HEK293 (cell line): Measurements from ENCODE around the gene NNAT.

Experiments used
- CTCF ChIA-PET: fragments of 350-600 bp; formaldehyde crosslinking; extraction: SDS; loops from one replicate; lab custom pipeline; 2021; ENCODE audit warnings: antibody characterized with exemption; lab: Yijun Ruan, JAX
- POLR2A ChIA-PET: fragments of 300-600 bp; formaldehyde crosslinking; extraction: SDS; loops from one replicate; lab custom pipeline; 2020; ENCODE audit warnings: antibody characterized with exemption, inconsistent platforms; lab: Yijun Ruan, JAX
- H3K27ac ChIP-seq: fragments of 200-500 bp; sonication (Bioruptor generic); 2 replicates; pipeline ENCODE4 v1.5.1; 2014; ENCODE audit warnings: low read depth, low read length, control low read depth, inconsistent platforms; ENCODE audit errors: extremely low read depth
- H3K36me3 ChIP-seq, 2 experiments: fragments of 200-500 bp in 1 of 2; sonication (Bioruptor generic) in 1 of 2; 1 replicate in 1 of 2; 2 replicates in 1 of 2; pipeline ENCODE4 v1.5.1; 2014 to 2017; ENCODE audit warnings: inconsistent platforms in 2 of 2, low read length in 2 of 2; ENCODE audit not compliant: control insufficient read depth in 2 of 2, insufficient read depth in 1 of 2
- H3K4me1 ChIP-seq: fragments of 200-500 bp; sonication (Bioruptor generic); 2 replicates; pipeline ENCODE4 v1.5.1; 2014; ENCODE audit warnings: mild to moderate bottlenecking, low read length, inconsistent platforms; ENCODE audit not compliant: control insufficient read depth, insufficient read depth
- H3K4me3 ChIP-seq: 2 replicates; pipeline ENCODE4 v1.5.1; 2011; ENCODE audit warnings: low read depth, mild to moderate bottlenecking, control low read depth, low read length, moderate library complexity
- H3K9me3 ChIP-seq: fragments of 200-500 bp; sonication (Bioruptor generic); 2 replicates; pipeline ENCODE4 v1.5.1; 2014; ENCODE audit warnings: low read depth, low read length, inconsistent platforms; ENCODE audit not compliant: control insufficient read depth, insufficient read depth
- CTCF ChIP-seq: fragments of 450-650 bp; formaldehyde crosslinking; IDR thresholded peaks from 2 replicates; pipeline ENCODE4 v1.5.1; 2016; ENCODE audit warnings: missing biosample characterization, missing genetic modification characterization
- GLIS1 ChIP-seq: fragments of 450-650 bp; formaldehyde crosslinking; IDR thresholded peaks from 2 replicates; pipeline ENCODE4 v1.5.1; 2016; ENCODE audit warnings: missing biosample characterization, missing genetic modification characterization
- IKZF3 ChIP-seq: fragments of 450-650 bp; IDR thresholded peaks from 2 replicates; pipeline ENCODE4 v1.5.0; 2018; ENCODE audit warnings: missing biosample characterization, mild to moderate bottlenecking, missing genetic modification characterization, moderate library complexity
- KLF7 ChIP-seq: fragments of 450-650 bp; formaldehyde crosslinking; IDR thresholded peaks from 2 replicates; pipeline ENCODE4 v1.5.1; 2016; ENCODE audit warnings: missing biosample characterization, missing genetic modification characterization, borderline replicate concordance
- PATZ1 ChIP-seq: fragments of 450-650 bp; formaldehyde crosslinking; IDR thresholded peaks from 2 replicates; pipeline ENCODE4 v1.5.1; 2016; ENCODE audit warnings: missing biosample characterization, missing genetic modification characterization
- SETDB1 ChIP-seq: IDR thresholded peaks from one replicate; pipeline ENCODE4 v1.6.1; 2017; ENCODE audit warnings: mild to moderate bottlenecking, low read length, moderate library complexity, mixed read lengths; ENCODE audit not compliant: insufficient read length
- TRIM28 ChIP-seq: IDR thresholded peaks from 2 replicates; pipeline ENCODE4 v1.6.1; 2011; ENCODE audit warnings: low read length, control low read depth, borderline replicate concordance
- WT1 ChIP-seq: fragments of 450-650 bp; formaldehyde crosslinking; IDR thresholded peaks from 2 replicates; pipeline ENCODE4 v1.5.1; 2016; ENCODE audit warnings: missing biosample characterization, missing genetic modification characterization
- ZBTB17 ChIP-seq: fragments of 450-650 bp; formaldehyde crosslinking; IDR thresholded peaks from 2 replicates; pipeline ENCODE4 v1.5.1; 2016; ENCODE audit warnings: missing biosample characterization, missing genetic modification characterization
- ZBTB48 ChIP-seq: fragments of 450-650 bp; formaldehyde crosslinking; IDR thresholded peaks from 2 replicates; pipeline ENCODE4 v1.5.1; 2016; ENCODE audit warnings: missing biosample characterization, missing genetic modification characterization
- ZBTB6 ChIP-seq: fragments of 450-650 bp; formaldehyde crosslinking; IDR thresholded peaks from 2 replicates; pipeline ENCODE4 v1.5.1; 2017; ENCODE audit warnings: missing biosample characterization, missing genetic modification characterization
- ZBTB8A ChIP-seq: fragments of 450-650 bp; formaldehyde crosslinking; IDR thresholded peaks from 2 replicates; pipeline ENCODE4 v1.5.1; 2016; ENCODE audit warnings: missing biosample characterization, missing genetic modification characterization
- ZEB2 ChIP-seq: fragments of 450-650 bp; formaldehyde crosslinking; IDR thresholded peaks from 2 replicates; pipeline ENCODE4 v1.5.1; 2016; ENCODE audit warnings: missing biosample characterization, missing genetic modification characterization
- ZFP37 ChIP-seq: fragments of 450-650 bp; formaldehyde crosslinking; IDR thresholded peaks from 2 replicates; pipeline ENCODE4 v1.5.1; 2016; ENCODE audit warnings: missing biosample characterization, missing genetic modification characterization
- ZIC2 ChIP-seq: fragments of 450-650 bp; formaldehyde crosslinking; IDR thresholded peaks from 2 replicates; pipeline ENCODE4 v1.5.1; 2016; ENCODE audit warnings: missing biosample characterization, missing genetic modification characterization
- ZNF155 ChIP-seq: fragments of 450-650 bp; formaldehyde crosslinking; IDR thresholded peaks from 2 replicates; pipeline ENCODE4 v1.5.1; 2016; ENCODE audit warnings: missing biosample characterization, missing genetic modification characterization
- ZNF335 ChIP-seq: fragments of 450-650 bp; formaldehyde crosslinking; conservative IDR thresholded peaks from 2 replicates; pipeline ENCODE4 v1.5.1; 2016; ENCODE audit warnings: missing biosample characterization, missing genetic modification characterization
- ZNF37A ChIP-seq: fragments of 450-650 bp; IDR thresholded peaks from 2 replicates; pipeline ENCODE4 v1.5.1; 2018; ENCODE audit warnings: missing biosample characterization, missing genetic modification characterization
- ZNF423 ChIP-seq: fragments of 450-650 bp; formaldehyde crosslinking; IDR thresholded peaks from 2 replicates; pipeline ENCODE4 v1.5.1; 2016; ENCODE audit warnings: missing biosample characterization, missing genetic modification characterization
- ZNF433 ChIP-seq: fragments of 450-650 bp; formaldehyde crosslinking; IDR thresholded peaks from 2 replicates; pipeline ENCODE4 v1.5.1; 2016; ENCODE audit warnings: missing biosample characterization, missing genetic modification characterization, low read depth
- ZNF501 ChIP-seq: fragments of 450-650 bp; formaldehyde crosslinking; IDR thresholded peaks from 2 replicates; pipeline ENCODE4 v1.5.1; 2016; ENCODE audit warnings: missing biosample characterization, missing genetic modification characterization
- ZNF530 ChIP-seq: fragments of 450-650 bp; formaldehyde crosslinking; IDR thresholded peaks from 2 replicates; pipeline ENCODE4 v1.5.1; 2016; ENCODE audit warnings: low read depth, missing biosample characterization, missing genetic modification characterization
- ZNF561 ChIP-seq: fragments of 450-650 bp; IDR thresholded peaks from 2 replicates; pipeline ENCODE4 v1.5.1; 2018; ENCODE audit warnings: missing biosample characterization, missing genetic modification characterization, borderline replicate concordance
- ZNF596 ChIP-seq: fragments of 450-650 bp; IDR thresholded peaks from 2 replicates; pipeline ENCODE4 v1.5.0; 2018; ENCODE audit warnings: missing biosample characterization, mild to moderate bottlenecking, missing genetic modification characterization, moderate library complexity
- ZNF600 ChIP-seq: fragments of 450-650 bp; formaldehyde crosslinking; IDR thresholded peaks from 2 replicates; pipeline ENCODE4 v1.5.1; 2016; ENCODE audit warnings: missing biosample characterization, missing genetic modification characterization
- ZNF624 ChIP-seq: fragments of 450-650 bp; formaldehyde crosslinking; IDR thresholded peaks from 2 replicates; pipeline ENCODE4 v1.5.1; 2017; ENCODE audit warnings: missing biosample characterization, missing genetic modification characterization
- ZNF664 ChIP-seq: fragments of 450-650 bp; formaldehyde crosslinking; IDR thresholded peaks from 2 replicates; pipeline ENCODE4 v1.5.1; 2016; ENCODE audit warnings: missing biosample characterization, missing genetic modification characterization
- ZNF677 ChIP-seq: fragments of 450-650 bp; IDR thresholded peaks from 2 replicates; pipeline ENCODE4 v1.5.0; 2018; ENCODE audit warnings: missing biosample characterization, mild to moderate bottlenecking, missing genetic modification characterization, moderate library complexity
- ZNF692 ChIP-seq: fragments of 450-650 bp; formaldehyde crosslinking; IDR thresholded peaks from 2 replicates; pipeline ENCODE4 v1.5.1; 2016; ENCODE audit warnings: missing biosample characterization, missing genetic modification characterization
- ZNF701 ChIP-seq: fragments of 450-650 bp; formaldehyde crosslinking; IDR thresholded peaks from 2 replicates; pipeline ENCODE4 v1.5.1; 2016; ENCODE audit warnings: missing biosample characterization, missing genetic modification characterization
- ZNF777 ChIP-seq: fragments of 450-650 bp; formaldehyde crosslinking; IDR thresholded peaks from 2 replicates; pipeline ENCODE4 v1.5.1; 2017; ENCODE audit warnings: missing biosample characterization, missing genetic modification characterization, borderline replicate concordance
- ZNF792 ChIP-seq: fragments of 450-650 bp; formaldehyde crosslinking; IDR thresholded peaks from 2 replicates; pipeline ENCODE4 v1.5.1; 2016; ENCODE audit warnings: missing biosample characterization, missing genetic modification characterization
- ZNF830 ChIP-seq: fragments of 450-650 bp; IDR thresholded peaks from 2 replicates; pipeline ENCODE4 v1.5.0; 2018; ENCODE audit warnings: missing biosample characterization, missing genetic modification characterization, low read depth, mild to moderate bottlenecking, moderate library complexity

NNAT gene

GRCh38 chr20:37519508-37520418 lies 1.3 kb upstream of the NNAT start:
- no peak overlapping the region for H3K27ac ChIP-seq
- ChIA-PET CTCF (interaction anchor here (0.5 to 1.0 kb wide), 2 partner anchors 13 to 703 kb away, joined by 3 read pairs; no protein-coding TSS in a partner anchor), POLR2A (interaction anchor here (0.7 kb wide), 1 partner anchor 250 kb away, joined by 6 read pairs; no protein-coding TSS in a partner anchor)
- no peaks in the 10 kb centered on the region for H3K9me3 ChIP-seq
- H3K4me1 ChIP-seq, result peaks cover 13% of the 10 kb centered on the region
- no peak overlapping the region for H3K4me3 ChIP-seq
- H3K36me3 ChIP-seq, result peaks cover 0 to 13% of the 10 kb centered on the region in 2 experiments; a peak in 1 of 3 replicates
- 0 out of 2 replicates have a peak, but pooled peaks have one; percentile 29 for TF ChIP-seq ZBTB48 (tag by site-specific recombination)
- TF ChIP-seq ZNF830 (tag by site-specific recombination), result no peak
- peak; percentile 25; the same call in 1 of the 2 replicates for TF ChIP-seq PATZ1
- no peak for TF ChIP-seq ZNF433
- no peak for TF ChIP-seq ZFP37
- TF ChIP-seq ZBTB17, result peak; percentile 85
- no peak for TF ChIP-seq KLF7
- no peak for TF ChIP-seq ZNF624 (tag by site-specific recombination)
- no peak for TF ChIP-seq ZNF155
- TF ChIP-seq ZNF664, result no peak
- TF ChIP-seq ZNF561, result peak; percentile 27; the same call in 1 of the 2 replicates
- no peak for TF ChIP-seq ZNF677 (tag by site-specific recombination)
- TF ChIP-seq ZNF530 (tag by site-specific recombination), result no peak
- TF ChIP-seq IKZF3 (tag by site-specific recombination), result peak; percentile 82; the same call in 1 of the 2 replicates
- TF ChIP-seq ZNF335 (tag by site-specific recombination), result no peak
- TF ChIP-seq ZIC2 (tag by site-specific recombination), result peak; percentile 98
- no peak for TF ChIP-seq ZNF701 (tag by site-specific recombination)
- TF ChIP-seq ZBTB6, result no peak
- peak; percentile 76 for TF ChIP-seq ZBTB8A (tag by site-specific recombination)
- TF ChIP-seq ZEB2 (tag by site-specific recombination), result no peak
- TF ChIP-seq ZNF423 (tag by site-specific recombination), result peak; percentile 80
- peak; percentile 53 for TF ChIP-seq CTCF (tag by site-specific recombination)
- no peak for TF ChIP-seq SETDB1
- TF ChIP-seq ZNF501 (tag by site-specific recombination), result no peak
- no peak for TF ChIP-seq ZNF37A (tag by site-specific recombination)
- TF ChIP-seq ZNF600 (tag by site-specific recombination), result no peak
- TF ChIP-seq ZNF777 (tag by site-specific recombination), result no peak
- no peak for TF ChIP-seq ZNF792 (tag by site-specific recombination)
- TF ChIP-seq WT1 (tag by site-specific recombination), result 0 out of 2 replicates have a peak, but pooled peaks have one; percentile 26
- no peak for TF ChIP-seq ZNF596 (tag by site-specific recombination)
- no peak for TF ChIP-seq TRIM28
- no peak for TF ChIP-seq ZNF692
- peak; percentile 89 for TF ChIP-seq GLIS1 (tag by site-specific recombination)
